ENCODE results near the gene PRRX2. TPM values are rescaled to one million over a fixed set of nuclear protein-coding genes. Genes with fewer than 3 reads are reported as not detected.

The PRRX2 gene
- total and polyA plus RNA-seq, 2 donors (not counting 1 experiment from before 2014, with no cell fraction given): not detected

DNA sequence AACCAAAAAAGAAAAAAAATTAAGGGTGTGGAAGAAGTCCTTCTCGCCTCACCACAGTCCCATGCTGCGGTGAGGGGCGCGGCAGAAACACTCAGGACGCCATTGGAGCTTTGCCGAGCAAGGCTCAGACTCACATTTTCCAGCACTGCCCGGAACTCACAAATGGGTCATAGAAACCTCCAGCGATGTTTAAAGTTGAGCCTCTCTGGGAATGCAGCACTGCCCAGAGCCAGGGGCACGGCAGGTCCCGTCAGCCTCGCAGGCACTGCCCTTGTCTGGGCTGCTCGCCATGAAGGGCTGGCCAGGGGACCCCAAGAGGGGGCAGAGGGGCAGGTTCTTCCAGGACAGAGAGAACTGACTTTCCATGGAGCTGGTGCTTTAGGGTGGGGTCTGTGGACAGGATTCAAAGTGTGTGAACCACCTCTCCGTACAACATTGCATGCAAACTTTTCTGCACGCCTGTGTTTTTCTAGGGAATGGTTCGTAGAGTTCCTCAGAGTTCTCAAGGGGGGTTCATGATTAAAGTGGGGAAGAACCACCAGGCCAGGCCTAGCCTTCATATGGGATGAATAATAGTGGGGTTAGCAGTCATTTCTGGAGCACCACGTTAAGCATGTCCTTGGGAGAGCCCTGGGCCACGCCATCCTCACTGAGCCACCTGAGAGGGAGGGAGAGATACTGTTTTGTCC lies 38.4 kb downstream of the PRRX2 start:
- H4K20me1 ChIP-seq (ENCODE audit: control insufficient read depth, insufficient read depth, low read length, poor library complexity, severe bottlenecking): no peaks in the 10 kb centered on the region
- H3K27me3 ChIP-seq (replicated peaks in 1 of 4; ENCODE audit: control extremely low read depth in 1 of 4, control insufficient read depth in 3 of 4, insufficient read depth in 4 of 4, low read length in 3 of 4): peaks cover 0 to 7% (median under 1%) of the 10 kb centered on the region in 4 experiments
- H3K9ac ChIP-seq (ENCODE audit: low read length): no peak overlapping the region
- 89% methylated on average over 16 of the region's 17 CpGs for WGBS (ENCODE audit: insufficient coverage)
- H3K4me2 ChIP-seq (replicated peaks; ENCODE audit: low read depth, low read length, poor library complexity, severe bottlenecking): no peak overlapping the region
- H3K27ac ChIP-seq (ENCODE audit: low read length in 2 of 2): no peak overlapping the region
- intact Hi-C loops (cut with micrococcal nuclease): no loop called here
- no peaks in the 10 kb centered on the region for H3K36me3 ChIP-seq (replicated peaks in 1 of 2; ENCODE audit: control extremely low read depth in 1 of 2, control insufficient read depth in 1 of 2, extremely low read depth in 1 of 2, insufficient read depth in 2 of 2, low read length in 1 of 2)
- Mint-ChIP-seq H3K27ac (no peak overlapping the region), H3K9me3 (ENCODE audit: insufficient read depth) (no peaks in the 10 kb centered on the region), H3K4me1 (no peaks in the 10 kb centered on the region), H3K27me3 (peaks cover 20% of the 10 kb centered on the region), H3K4me3 (no peak overlapping the region)
- no peaks in the 10 kb centered on the region for H3K79me2 ChIP-seq (ENCODE audit: control insufficient read depth, insufficient read depth, low read length)
- H3K9me3 ChIP-seq (ENCODE audit: control extremely low read depth in 1 of 3, control insufficient read depth in 2 of 3, insufficient read depth in 1 of 3, low read length in 2 of 3): no peaks in the 10 kb centered on the region
- H3K4me1 ChIP-seq (ENCODE audit: control insufficient read depth in 2 of 2, insufficient read depth in 2 of 2, low read length in 2 of 2): no peaks in the 10 kb centered on the region
- CTCF ChIA-PET: interaction anchor here (2.9 kb wide), 1 partner anchor 23 kb away, joined by 9 read pairs; no protein-coding TSS in a partner anchor
- ATAC-seq (ENCODE audit: low read depth) (no peak), DNase-seq (no peak)
- no peak overlapping the region for H3K4me3 ChIP-seq (ENCODE audit: control extremely low read depth in 1 of 5, extremely low read depth in 1 of 5, insufficient read depth in 1 of 5, low read depth in 2 of 5, low read length in 4 of 5)
- POLR2A ChIA-PET: no interaction called here
- H2AFZ ChIP-seq (ENCODE audit: insufficient read depth, low read depth, low read length, poor library complexity, severe bottlenecking): no peak overlapping the region
- TF ChIP-seq, protein P1, sequence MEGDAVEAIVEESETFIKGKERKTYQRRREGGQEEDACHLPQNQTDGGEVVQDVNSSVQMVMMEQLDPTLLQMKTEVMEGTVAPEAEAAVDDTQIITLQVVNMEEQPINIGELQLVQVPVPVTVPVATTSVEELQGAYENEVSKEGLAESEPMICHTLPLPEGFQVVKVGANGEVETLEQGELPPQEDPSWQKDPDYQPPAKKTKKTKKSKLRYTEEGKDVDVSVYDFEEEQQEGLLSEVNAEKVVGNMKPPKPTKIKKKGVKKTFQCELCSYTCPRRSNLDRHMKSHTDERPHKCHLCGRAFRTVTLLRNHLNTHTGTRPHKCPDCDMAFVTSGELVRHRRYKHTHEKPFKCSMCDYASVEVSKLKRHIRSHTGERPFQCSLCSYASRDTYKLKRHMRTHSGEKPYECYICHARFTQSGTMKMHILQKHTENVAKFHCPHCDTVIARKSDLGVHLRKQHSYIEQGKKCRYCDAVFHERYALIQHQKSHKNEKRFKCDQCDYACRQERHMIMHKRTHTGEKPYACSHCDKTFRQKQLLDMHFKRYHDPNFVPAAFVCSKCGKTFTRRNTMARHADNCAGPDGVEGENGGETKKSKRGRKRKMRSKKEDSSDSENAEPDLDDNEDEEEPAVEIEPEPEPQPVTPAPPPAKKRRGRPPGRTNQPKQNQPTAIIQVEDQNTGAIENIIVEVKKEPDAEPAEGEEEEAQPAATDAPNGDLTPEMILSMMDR (IDR thresholded peaks at IDR 0.05): no peak
- TF ChIP-seq EZH2 (IDR thresholded peaks at IDR 0.05; ENCODE audit: borderline replicate concordance, insufficient read depth, low read depth, low read length, poor library complexity, severe bottlenecking): no peak

GRCh38 chr9:129704807-129705206 lies 39.4 kb downstream of the PRRX2 start:
- Mint-ChIP-seq H3K4me1 (no peaks in the 10 kb centered on the region), H3K9me3 (ENCODE audit: insufficient read depth) (no peaks in the 10 kb centered on the region), H3K27me3 (peaks cover 18% of the 10 kb centered on the region), H3K27ac (no peak overlapping the region), H3K4me3 (no peak overlapping the region)
- Histone ChIP-seq H3K27me3 (replicated peaks in 1 of 4; ENCODE audit: control extremely low read depth in 1 of 4, control insufficient read depth in 3 of 4, insufficient read depth in 4 of 4, low read length in 3 of 4) (peaks cover 0 to 4% (median 0%) of the 10 kb centered on the region in 4 experiments), H2AFZ (ENCODE audit: insufficient read depth, low read depth, low read length, poor library complexity, severe bottlenecking) (no peak overlapping the region), H3K4me2 (replicated peaks; ENCODE audit: low read depth, low read length, poor library complexity, severe bottlenecking) (no peak overlapping the region), H4K20me1 (ENCODE audit: control insufficient read depth, insufficient read depth, low read length, poor library complexity, severe bottlenecking) (no peaks in the 10 kb centered on the region), H3K79me2 (ENCODE audit: control insufficient read depth, insufficient read depth, low read length) (no peaks in the 10 kb centered on the region), H3K4me3 (ENCODE audit: control extremely low read depth in 1 of 5, extremely low read depth in 1 of 5, insufficient read depth in 1 of 5, low read depth in 2 of 5, low read length in 4 of 5) (no peak overlapping the region), H3K9ac (ENCODE audit: low read length) (no peak overlapping the region), H3K9me3 (ENCODE audit: control extremely low read depth in 1 of 3, control insufficient read depth in 2 of 3, insufficient read depth in 1 of 3, low read length in 2 of 3) (no peaks in the 10 kb centered on the region), H3K4me1 (ENCODE audit: control insufficient read depth in 2 of 2, insufficient read depth in 2 of 2, low read length in 2 of 2) (no peaks in the 10 kb centered on the region), H3K27ac (ENCODE audit: low read length in 2 of 2) (no peak overlapping the region), H3K36me3 (replicated peaks in 1 of 2; ENCODE audit: control extremely low read depth in 1 of 2, control insufficient read depth in 1 of 2, extremely low read depth in 1 of 2, insufficient read depth in 2 of 2, low read length in 1 of 2) (no peaks in the 10 kb centered on the region)
- ChIA-PET POLR2A (no interaction called here), CTCF (no interaction called here)
- WGBS (ENCODE audit: insufficient coverage): 82% methylated on average over 6 of the region's 8 CpGs
- no peak for ATAC-seq (ENCODE audit: low read depth)
- TF ChIP-seq, protein P1 (IDR thresholded peaks at IDR 0.05): no peak
- TF ChIP-seq EZH2 (IDR thresholded peaks at IDR 0.05; ENCODE audit: borderline replicate concordance, insufficient read depth, low read depth, low read length, poor library complexity, severe bottlenecking): no peak
- intact Hi-C loops (cut with micrococcal nuclease): no loop called here
- DNase-seq: no peak
